ENCODE data around the gene INTS1.

- TF ChIP-seq TAF1 (IDR thresholded peaks at IDR 0.05; ENCODE audit: low read depth) (no peak), MAX (IDR thresholded peaks at IDR 0.05) (no peak), YY1 (IDR thresholded peaks at IDR 0.05; ENCODE audit: low read depth) (no peak), REST (IDR thresholded peaks at IDR 0.05; ENCODE audit: low read depth) (no peak), TCF12 (IDR thresholded peaks at IDR 0.05; ENCODE audit: low read depth) (no peak), EP300 (IDR thresholded peaks at IDR 0.05; ENCODE audit: borderline replicate concordance) (no peak), RAD21 (IDR thresholded peaks at IDR 0.05; ENCODE audit: low read depth) (no peak), TEAD4 (IDR thresholded peaks at IDR 0.05) (no peak), NFIC (IDR thresholded peaks at IDR 0.05) (no peak), CEBPB (IDR thresholded peaks at IDR 0.05) (no peak)
- TF ChIP-seq, protein P1, sequence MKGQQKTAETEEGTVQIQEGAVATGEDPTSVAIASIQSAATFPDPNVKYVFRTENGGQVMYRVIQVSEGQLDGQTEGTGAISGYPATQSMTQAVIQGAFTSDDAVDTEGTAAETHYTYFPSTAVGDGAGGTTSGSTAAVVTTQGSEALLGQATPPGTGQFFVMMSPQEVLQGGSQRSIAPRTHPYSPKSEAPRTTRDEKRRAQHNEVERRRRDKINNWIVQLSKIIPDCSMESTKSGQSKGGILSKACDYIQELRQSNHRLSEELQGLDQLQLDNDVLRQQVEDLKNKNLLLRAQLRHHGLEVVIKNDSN (IDR thresholded peaks at IDR 0.05), result no peak
Measured at GRCh38 chr7:1546274-1546908, 42.2 kb upstream of the INTS1 start.
